BE2C (cell line): ENCODE data around the gene SMG6.
A peak's percentile ranks its signal among the peaks of the same experiment; 100 is the strongest.

Source experiments
- DNase-seq: peaks from one replicate; pipeline ENCODE4 v3.0.0-alpha.2; 2020
- H3K27me3 ChIP-seq: fragments of 250-450 bp; sonication (Bioruptor Pico); 2 replicates; pipeline ENCODE4 v1.5.1; 2020; ENCODE audit warnings: mild to moderate bottlenecking
- H3K36me3 ChIP-seq: fragments of 250-450 bp; sonication (Bioruptor Pico); 2 replicates; pipeline ENCODE4 v1.5.1; 2020; ENCODE audit warnings: mild to moderate bottlenecking
- H3K4me1 ChIP-seq: fragments of 250-450 bp; sonication (Bioruptor Pico); 2 replicates; pipeline ENCODE4 v1.5.1; 2020
- H3K4me3 ChIP-seq: 2 replicates; pipeline ENCODE4 v1.5.1; 2011; ENCODE audit warnings: low read depth, low read length
- H3K9me3 ChIP-seq: fragments of 250-450 bp; sonication (Bioruptor Pico); 2 replicates; pipeline ENCODE4 v1.5.1; 2020
- TF ChIP-seq, protein P1 (sequence below): IDR thresholded peaks from 2 replicates; pipeline ENCODE4 v1.5.1; 2012; ENCODE audit warnings: mild to moderate bottlenecking, low read depth, low read length

The SMG6 gene

DNA sequence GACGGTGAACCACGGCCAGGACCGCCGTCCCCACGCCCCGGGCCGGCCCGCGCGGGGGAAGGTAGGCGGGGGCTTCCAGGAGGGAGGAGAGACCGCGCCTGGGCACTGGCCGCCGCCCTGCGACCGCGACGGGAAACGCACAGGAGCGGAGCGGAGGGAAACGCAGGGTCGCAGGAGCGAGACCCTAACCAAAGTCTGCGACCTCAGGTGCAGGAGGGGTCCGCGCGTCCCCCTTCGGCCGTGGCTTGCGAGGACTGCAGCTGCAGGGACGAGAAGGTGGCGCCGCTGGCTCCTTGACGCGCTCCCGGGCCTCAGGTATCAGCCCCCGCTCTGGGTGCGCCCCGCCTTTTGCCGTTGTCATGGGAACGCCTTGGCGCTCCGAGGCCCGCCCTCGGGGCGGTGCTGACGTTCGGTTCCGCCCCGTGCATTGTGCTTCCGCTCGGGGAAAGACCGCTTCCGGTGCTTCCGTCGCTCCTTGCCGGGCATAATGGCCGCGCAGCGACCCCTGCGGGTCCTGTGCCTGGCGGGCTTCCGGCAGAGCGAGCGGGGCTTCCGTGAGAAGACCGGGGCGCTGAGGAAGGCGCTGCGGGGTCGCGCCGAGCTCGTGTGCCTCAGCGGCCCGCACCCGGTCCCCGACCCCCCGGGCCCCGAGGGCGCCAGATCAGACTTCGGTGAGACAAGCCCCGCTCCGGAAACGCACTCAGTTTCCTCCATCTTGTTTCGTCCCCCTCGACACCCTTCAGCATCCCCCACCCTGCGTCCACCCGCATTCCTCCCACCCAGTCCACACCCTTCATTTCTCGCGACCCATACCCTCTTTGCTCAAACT, 261.8 kb downstream of the SMG6 start, which contains the start of gene OVCA2:
Gene OVCA2, plus strand, starts transcription at position 462 of the 829 bp plus-strand sequence. Its CDS starts 26 bp downstream, at position 488.
- peak within 1 kb of the TSS; percentile 75 for H3K4me3 ChIP-seq
- no peaks in the 10 kb centered on the region for H3K27me3 ChIP-seq
- H3K9me3 ChIP-seq = no peaks in the 10 kb centered on the region
- H3K36me3 ChIP-seq = no peaks in the 10 kb centered on the region
- peak; percentile 92 for DNase-seq
- TF ChIP-seq, protein P1, sequence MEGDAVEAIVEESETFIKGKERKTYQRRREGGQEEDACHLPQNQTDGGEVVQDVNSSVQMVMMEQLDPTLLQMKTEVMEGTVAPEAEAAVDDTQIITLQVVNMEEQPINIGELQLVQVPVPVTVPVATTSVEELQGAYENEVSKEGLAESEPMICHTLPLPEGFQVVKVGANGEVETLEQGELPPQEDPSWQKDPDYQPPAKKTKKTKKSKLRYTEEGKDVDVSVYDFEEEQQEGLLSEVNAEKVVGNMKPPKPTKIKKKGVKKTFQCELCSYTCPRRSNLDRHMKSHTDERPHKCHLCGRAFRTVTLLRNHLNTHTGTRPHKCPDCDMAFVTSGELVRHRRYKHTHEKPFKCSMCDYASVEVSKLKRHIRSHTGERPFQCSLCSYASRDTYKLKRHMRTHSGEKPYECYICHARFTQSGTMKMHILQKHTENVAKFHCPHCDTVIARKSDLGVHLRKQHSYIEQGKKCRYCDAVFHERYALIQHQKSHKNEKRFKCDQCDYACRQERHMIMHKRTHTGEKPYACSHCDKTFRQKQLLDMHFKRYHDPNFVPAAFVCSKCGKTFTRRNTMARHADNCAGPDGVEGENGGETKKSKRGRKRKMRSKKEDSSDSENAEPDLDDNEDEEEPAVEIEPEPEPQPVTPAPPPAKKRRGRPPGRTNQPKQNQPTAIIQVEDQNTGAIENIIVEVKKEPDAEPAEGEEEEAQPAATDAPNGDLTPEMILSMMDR = peak; percentile 37
- H3K4me1 ChIP-seq = no peaks in the 10 kb centered on the region

GRCh38 chr17:2040942-2041560, 262.5 kb downstream of the SMG6 start:
- peak overlapping the region; percentile 75 for H3K4me3 ChIP-seq
- no peak for DNase-seq
- TF ChIP-seq, protein P1 = no peak
- no peaks in the 10 kb centered on the region for H3K27me3 ChIP-seq
- H3K4me1 ChIP-seq = no peaks in the 10 kb centered on the region
- H3K36me3 ChIP-seq = no peaks in the 10 kb centered on the region
- H3K9me3 ChIP-seq = no peaks in the 10 kb centered on the region

- TF ChIP-seq, protein P1 = no peak
- H3K4me3 ChIP-seq = no peak overlapping the region
- H3K4me1 ChIP-seq = no peaks in the 10 kb centered on the region
- H3K36me3 ChIP-seq = no peaks in the 10 kb centered on the region
- no peaks in the 10 kb centered on the region for H3K27me3 ChIP-seq
- H3K9me3 ChIP-seq = no peaks in the 10 kb centered on the region
- no peak for DNase-seq
These were observed 263.3 kb downstream of the SMG6 start for GRCh38 chr17:2040219-2040827.

DNA sequence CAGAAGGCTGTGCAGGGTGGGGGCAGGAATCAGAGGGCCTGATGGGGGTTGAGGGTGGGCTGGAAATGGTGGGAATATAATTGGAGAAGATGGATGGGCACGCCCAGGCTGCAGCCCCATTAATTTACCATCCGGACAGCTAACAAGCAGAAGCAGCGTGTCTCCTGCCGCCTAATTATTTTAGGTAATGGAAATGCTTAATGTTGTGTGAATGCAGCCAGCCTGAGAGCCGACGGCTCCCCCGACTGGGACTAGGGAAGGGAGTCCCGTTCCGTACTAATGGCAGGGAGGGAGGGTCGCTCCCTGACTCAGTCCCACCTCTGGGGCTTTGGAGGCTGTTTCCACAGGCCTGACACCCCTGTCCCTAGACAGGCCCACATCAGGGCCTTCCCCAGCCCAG, 266.4 kb downstream of the SMG6 start:
- TF ChIP-seq, protein P1 = no peak
- no peaks in the 10 kb centered on the region for H3K36me3 ChIP-seq
- H3K9me3 ChIP-seq = no peaks in the 10 kb centered on the region
- no peak for DNase-seq
- no peak overlapping the region for H3K4me3 ChIP-seq
- no peaks in the 10 kb centered on the region for H3K27me3 ChIP-seq
- H3K4me1 ChIP-seq = no peaks in the 10 kb centered on the region

GRCh38 chr17:2035541-2036488, 267.8 kb downstream of the SMG6 start:
- Histone ChIP-seq H3K4me3 (no peak overlapping the region), H3K36me3 (no peaks in the 10 kb centered on the region), H3K9me3 (no peaks in the 10 kb centered on the region), H3K27me3 (no peaks in the 10 kb centered on the region), H3K4me1 (no peaks in the 10 kb centered on the region)
- DNase-seq = no peak
- TF ChIP-seq, protein P1 = no peak
